Mesenchymal stem cell (in vitro differentiated cells and primary cell): ENCODE data around the gene OR5H6.

Experiments
- DNase-seq: peaks from one replicate; pipeline ENCODE4 v3.0.0-alpha.2; 2013
- H2AFZ ChIP-seq: one replicate; pipeline ENCODE4 v1.6.1; 2013; ENCODE audit warnings: low read depth, mild to moderate bottlenecking, control low read depth, inconsistent platforms, low read length, moderate library complexity
- H2AK5ac ChIP-seq: 2 replicates; pipeline ENCODE4 v1.6.1; 2013; ENCODE audit warnings: low read length, moderate library complexity, mild to moderate bottlenecking, inconsistent platforms; ENCODE audit not compliant: severe bottlenecking
- H2BK120ac ChIP-seq: one replicate; pipeline ENCODE4 v1.6.1; 2013; ENCODE audit warnings: low read depth, mild to moderate bottlenecking, inconsistent platforms, low read length, moderate library complexity
- H2BK12ac ChIP-seq, 2 experiments: one replicate each; pipeline ENCODE4 v1.6.1; 2013; ENCODE audit warnings: inconsistent platforms in 2 of 2, low read length in 2 of 2, mild to moderate bottlenecking in 2 of 2, moderate library complexity in 2 of 2, control low read depth in 1 of 2
- H2BK15ac ChIP-seq: one replicate; pipeline ENCODE4 v1.6.1; 2013; ENCODE audit warnings: mild to moderate bottlenecking, low read depth, inconsistent platforms; ENCODE audit not compliant: poor library complexity, severe bottlenecking
- H2BK5ac ChIP-seq: 2 replicates; pipeline ENCODE4 v1.6.1; 2013; ENCODE audit warnings: low read depth, mild to moderate bottlenecking, low read length, control low read depth, inconsistent platforms; ENCODE audit not compliant: poor library complexity, severe bottlenecking
- H3K14ac ChIP-seq, 2 experiments: one replicate each; pipeline ENCODE4 v1.6.1; 2013; ENCODE audit warnings: inconsistent platforms in 2 of 2, low read length in 2 of 2, control low read depth in 1 of 2, mild to moderate bottlenecking in 1 of 2, moderate library complexity in 1 of 2
- H3K18ac ChIP-seq, 2 experiments: one replicate each; pipeline ENCODE4 v1.6.1; 2013; ENCODE audit warnings: inconsistent platforms in 2 of 2, low read length in 2 of 2, control low read depth in 1 of 2, low read depth in 1 of 2, mild to moderate bottlenecking in 1 of 2
- H3K23ac ChIP-seq, 2 experiments: one replicate each; pipeline ENCODE4 v1.6.1; 2013; ENCODE audit warnings: inconsistent platforms in 2 of 2, low read length in 2 of 2, mild to moderate bottlenecking in 2 of 2, moderate library complexity in 2 of 2, control low read depth in 1 of 2
- H3K27ac ChIP-seq: 2 replicates; pipeline ENCODE4 v1.5.1; 2013; ENCODE audit warnings: mild to moderate bottlenecking, moderate library complexity, low read length, control low read depth, inconsistent platforms; ENCODE audit not compliant: poor library complexity, severe bottlenecking
- H3K27me3 ChIP-seq, 2 experiments: 2 replicates each; pipeline versions ENCODE4 v1.6.1 to v1.7.0; 2013; ENCODE audit warnings: low read length in 2 of 2, mild to moderate bottlenecking in 2 of 2, moderate library complexity in 2 of 2, control low read depth in 1 of 2, inconsistent platforms in 1 of 2; ENCODE audit not compliant: control insufficient read depth in 1 of 2, insufficient read depth in 1 of 2
- H3K36me3 ChIP-seq, 2 experiments: 2 replicates each; pipeline versions ENCODE4 v1.6.1 to v1.7.0; 2013; ENCODE audit warnings: low read length in 2 of 2, control low read depth in 1 of 2, inconsistent platforms in 1 of 2, low read depth in 1 of 2, mild to moderate bottlenecking in 1 of 2; ENCODE audit not compliant: insufficient read depth in 2 of 2, control insufficient read depth in 1 of 2
- H3K4ac ChIP-seq, 2 experiments: one replicate each; pipeline ENCODE4 v1.6.1; 2013; ENCODE audit warnings: inconsistent platforms in 2 of 2, low read length in 2 of 2, mild to moderate bottlenecking in 2 of 2, moderate library complexity in 2 of 2, control low read depth in 1 of 2, low read depth in 1 of 2
- H3K4me1 ChIP-seq: 2 replicates; pipeline ENCODE4 v1.6.1; 2013; ENCODE audit warnings: low read depth, low read length, control low read depth; ENCODE audit not compliant: control insufficient read depth, insufficient read depth
- H3K4me2 ChIP-seq: 2 replicates; pipeline ENCODE4 v1.6.1; 2013; ENCODE audit warnings: low read length, mild to moderate bottlenecking, inconsistent platforms; ENCODE audit not compliant: poor library complexity, severe bottlenecking
- H3K4me3 ChIP-seq, 2 experiments: 2 replicates each; pipeline versions ENCODE4 v1.5.1 to v1.7.0; 2013; ENCODE audit warnings: low read length in 2 of 2, mild to moderate bottlenecking in 2 of 2, control low read depth in 1 of 2, low read depth in 1 of 2; ENCODE audit not compliant: insufficient read depth in 1 of 2
- H3K79me1 ChIP-seq: replicated peaks from 2 replicates; pipeline ENCODE4 v1.6.1; 2013; ENCODE audit warnings: mild to moderate bottlenecking, control low read depth, low read length, inconsistent platforms; ENCODE audit not compliant: poor library complexity, severe bottlenecking
- H3K9ac ChIP-seq: 2 replicates; pipeline ENCODE4 v1.7.0; 2013; ENCODE audit warnings: mild to moderate bottlenecking, low read length, moderate library complexity
- H3K9me3 ChIP-seq: 2 replicates; pipeline ENCODE4 v1.7.0; 2013; ENCODE audit warnings: mild to moderate bottlenecking, low read length; ENCODE audit not compliant: control insufficient read depth
- H4K8ac ChIP-seq: one replicate; pipeline ENCODE4 v1.6.1; 2013; ENCODE audit warnings: inconsistent platforms, mild to moderate bottlenecking, low read length, moderate library complexity
- H4K91ac ChIP-seq: one replicate; pipeline ENCODE4 v1.6.1; 2013; ENCODE audit warnings: mild to moderate bottlenecking, low read length, inconsistent platforms
- WGBS: methylation state at CpG from one replicate; pipeline ENCODE4 v1.1.7; 2013; ENCODE audit warnings: mixed read lengths; 5-methylcytosine and 5-hydroxymethylcytosine counted together

Gene OR5H6

GRCh38 chr3:98233468-98233867 lies 30.6 kb upstream of the OR5H6 start:
- no peaks in the 10 kb centered on the region for H3K4me1 ChIP-seq
- H3K4ac ChIP-seq, result no peak overlapping the region
- no peak overlapping the region for H4K91ac ChIP-seq
- H3K4me2 ChIP-seq, result no peak overlapping the region
- no peak overlapping the region for H3K27ac ChIP-seq
- H2AFZ ChIP-seq, result no peak overlapping the region
- H3K23ac ChIP-seq, result no peak overlapping the region
- no peaks in the 10 kb centered on the region for H3K36me3 ChIP-seq
- H3K14ac ChIP-seq, result no peak overlapping the region
- H3K9ac ChIP-seq, result no peak overlapping the region
- no peaks in the 10 kb centered on the region for H3K27me3 ChIP-seq
- no peak overlapping the region for H2AK5ac ChIP-seq
- H3K79me1 ChIP-seq, result no peaks in the 10 kb centered on the region
- H4K8ac ChIP-seq, result no peak overlapping the region
- H2BK5ac ChIP-seq, result no peak overlapping the region
- H2BK15ac ChIP-seq, result no peak overlapping the region
- no peak overlapping the region for H3K18ac ChIP-seq
- no peak overlapping the region for H2BK12ac ChIP-seq
- DNase-seq, result no peak
- H3K9me3 ChIP-seq, result no peaks in the 10 kb centered on the region
- WGBS, result 80% methylated on average over 5 of the region's 5 CpGs
- no peak overlapping the region for H3K4me3 ChIP-seq
- no peak overlapping the region for H2BK120ac ChIP-seq

- Histone ChIP-seq H2AFZ (no peak overlapping the region), H4K91ac (no peak overlapping the region), H3K27me3 (no peaks in the 10 kb centered on the region), H2BK120ac (no peak overlapping the region), H3K4me2 (no peak overlapping the region), H3K9me3 (no peaks in the 10 kb centered on the region), H3K4me1 (no peaks in the 10 kb centered on the region), H3K27ac (no peak overlapping the region), H3K9ac (no peak overlapping the region), H3K18ac (no peak overlapping the region), H2BK12ac (no peak overlapping the region), H3K36me3 (no peaks in the 10 kb centered on the region), H2BK15ac (no peak overlapping the region), H3K4me3 (no peak overlapping the region), H4K8ac (no peak overlapping the region), H2BK5ac (no peak overlapping the region), H3K4ac (no peak overlapping the region), H3K23ac (no peak overlapping the region), H3K79me1 (no peaks in the 10 kb centered on the region), H2AK5ac (no peak overlapping the region), H3K14ac (no peak overlapping the region)
- no peak for DNase-seq
Observed at GRCh38 chr3:98240131-98240530, 23.9 kb upstream of the OR5H6 start.

DNA sequence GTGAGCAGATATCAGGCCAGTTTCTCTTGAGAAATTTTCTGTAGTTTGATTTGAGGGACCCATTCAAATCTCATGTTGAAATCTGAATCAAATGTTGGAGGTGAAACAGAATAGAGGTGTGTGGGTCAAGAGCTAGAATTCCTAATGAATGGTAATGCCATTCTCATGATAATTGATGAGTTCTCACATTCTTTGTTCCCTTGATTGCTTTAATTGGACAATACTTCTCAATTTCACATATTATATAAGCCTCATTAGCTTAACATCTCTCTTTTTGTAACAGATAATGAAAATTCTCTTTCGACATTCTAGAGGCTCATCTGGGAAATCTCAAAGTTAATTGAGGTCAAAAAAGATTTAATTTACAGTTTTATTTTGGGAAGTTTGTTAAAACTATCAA lies 21.9 kb upstream of the OR5H6 start:
- H3K9ac ChIP-seq, result no peak overlapping the region
- no peak overlapping the region for H3K18ac ChIP-seq
- no peaks in the 10 kb centered on the region for H3K36me3 ChIP-seq
- no peak overlapping the region for H2AK5ac ChIP-seq
- H3K4me2 ChIP-seq, result no peak overlapping the region
- no peak overlapping the region for H2BK15ac ChIP-seq
- H3K4me3 ChIP-seq, result no peak overlapping the region
- H2BK5ac ChIP-seq, result no peak overlapping the region
- H3K27me3 ChIP-seq, result no peaks in the 10 kb centered on the region
- H3K9me3 ChIP-seq, result no peaks in the 10 kb centered on the region
- no peak overlapping the region for H3K23ac ChIP-seq
- no peak overlapping the region for H2BK120ac ChIP-seq
- DNase-seq, result no peak
- H4K91ac ChIP-seq, result no peak overlapping the region
- no peak overlapping the region for H2AFZ ChIP-seq
- no peak overlapping the region for H3K27ac ChIP-seq
- no peak overlapping the region for H4K8ac ChIP-seq
- no peak overlapping the region for H3K14ac ChIP-seq
- WGBS, result no CpG with 5 or more reads among the region's 1 CpG
- H2BK12ac ChIP-seq, result no peak overlapping the region
- H3K4ac ChIP-seq, result no peak overlapping the region
- no peaks in the 10 kb centered on the region for H3K79me1 ChIP-seq
- no peaks in the 10 kb centered on the region for H3K4me1 ChIP-seq

GRCh38 chr3:98243843-98244242 lies 20.2 kb upstream of the OR5H6 start:
- no peak for DNase-seq
- 71% methylated on average over 7 of the region's 7 CpGs for WGBS
- H4K8ac ChIP-seq, result no peak overlapping the region
- no peaks in the 10 kb centered on the region for H3K79me1 ChIP-seq
- H2BK5ac ChIP-seq, result no peak overlapping the region
- H3K27me3 ChIP-seq, result no peaks in the 10 kb centered on the region
- no peak overlapping the region for H3K4me3 ChIP-seq
- no peak overlapping the region for H3K27ac ChIP-seq
- no peaks in the 10 kb centered on the region for H3K4me1 ChIP-seq
- no peak overlapping the region for H3K23ac ChIP-seq
- no peak overlapping the region for H2BK15ac ChIP-seq
- H4K91ac ChIP-seq, result no peak overlapping the region
- H3K4me2 ChIP-seq, result no peak overlapping the region
- no peak overlapping the region for H3K9ac ChIP-seq
- no peak overlapping the region for H2AFZ ChIP-seq
- no peak overlapping the region for H2BK12ac ChIP-seq
- H3K36me3 ChIP-seq, result no peaks in the 10 kb centered on the region
- H3K14ac ChIP-seq, result no peak overlapping the region
- H2AK5ac ChIP-seq, result no peak overlapping the region
- no peak overlapping the region for H2BK120ac ChIP-seq
- H3K4ac ChIP-seq, result no peak overlapping the region
- no peaks in the 10 kb centered on the region for H3K9me3 ChIP-seq
- no peak overlapping the region for H3K18ac ChIP-seq
